ACC112 (cell line): ENCODE measurements around the gene PYGB.
A peak's percentile ranks its signal among the peaks of the same experiment; 100 is the strongest.

Experiments used
- H2AFZ ChIP-seq: fragments of 200-600 bp; sonication (generic); one replicate; pipeline ENCODE4 v1.6.0; 2017; ENCODE audit warnings: antibody characterized with exemption, low read length; ENCODE audit not compliant: unreplicated experiment
- H3K27ac ChIP-seq: fragments of 200-600 bp; sonication (generic); 2 replicates; pipeline ENCODE4 v1.5.1; 2014; ENCODE audit warnings: low read depth, mild to moderate bottlenecking, antibody characterized with exemption, low read length, moderate library complexity
- H3K27me3 ChIP-seq: fragments of 200-600 bp; sonication (generic); 2 replicates; pipeline ENCODE4 v1.6.1; 2014; ENCODE audit warnings: mild to moderate bottlenecking, antibody characterized with exemption, low read length, moderate library complexity, mixed read lengths; ENCODE audit not compliant: insufficient read depth
- H3K36me3 ChIP-seq: fragments of 200-600 bp; sonication (generic); 2 replicates; pipeline ENCODE4 v1.6.1; 2016; ENCODE audit warnings: mild to moderate bottlenecking, antibody characterized with exemption, low read length, moderate library complexity, mixed read lengths; ENCODE audit not compliant: insufficient read depth
- H3K4me1 ChIP-seq: fragments of 200-600 bp; sonication (generic); one replicate; pipeline ENCODE4 v1.6.1; 2016; ENCODE audit warnings: low read length, mixed read lengths; ENCODE audit not compliant: insufficient read depth, unreplicated experiment, control insufficient read depth
- H3K4me3 ChIP-seq: fragments of 200-600 bp; sonication (generic); 2 replicates; pipeline ENCODE4 v1.5.1; 2014; ENCODE audit warnings: mild to moderate bottlenecking, low read depth, low read length
- H3K79me2 ChIP-seq: fragments of 200-600 bp; sonication (generic); one replicate; pipeline ENCODE4 v1.6.0; 2016; ENCODE audit warnings: low read length; ENCODE audit not compliant: control insufficient read depth, unreplicated experiment, insufficient read depth

Gene PYGB

DNA sequence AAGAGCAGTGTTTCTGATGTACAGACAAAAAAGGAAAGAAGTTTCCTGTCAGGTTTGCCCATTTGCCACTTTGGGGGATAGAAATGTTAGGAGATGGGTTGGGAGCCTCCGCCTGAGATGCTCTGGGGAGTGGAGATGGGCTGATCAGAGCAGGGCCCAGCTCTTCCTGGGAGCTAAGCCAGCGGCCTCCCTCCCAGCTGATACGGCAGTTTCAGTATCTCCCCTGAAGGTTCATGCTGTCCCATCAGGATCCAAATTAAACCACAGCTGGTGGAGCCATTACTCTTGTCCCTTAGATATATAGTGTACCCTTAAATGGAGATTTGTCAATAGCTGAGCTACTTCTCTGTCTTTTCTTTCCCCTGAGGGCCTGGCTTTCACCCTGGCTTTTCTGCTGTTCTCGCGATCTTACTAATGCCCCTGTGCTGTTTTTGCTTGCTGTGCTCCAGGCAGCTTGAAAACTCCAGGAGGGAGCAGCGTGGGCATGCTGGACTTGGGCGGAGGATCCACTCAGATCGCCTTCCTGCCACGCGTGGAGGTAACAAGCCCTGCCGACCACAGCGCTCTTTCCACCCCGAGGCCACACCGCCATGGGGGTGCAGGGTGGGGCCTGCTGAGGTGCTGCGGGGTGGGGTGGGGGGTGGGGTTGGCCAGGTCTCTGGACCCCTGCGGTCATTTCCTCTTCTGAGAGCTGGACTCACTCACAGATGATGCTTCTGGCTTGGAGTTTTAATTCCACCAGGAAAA, 31.5 kb upstream of the PYGB start:
- Histone ChIP-seq H3K4me1 (no peaks in the 10 kb centered on the region), H3K27ac (no peak overlapping the region), H3K27me3 (no peaks in the 10 kb centered on the region), H2AFZ (no peak overlapping the region), H3K79me2 (no peaks in the 10 kb centered on the region), H3K4me3 (no peak overlapping the region), H3K36me3 (peaks cover 5% of the 10 kb centered on the region; the same call in 1 of the 2 replicates)

DNA sequence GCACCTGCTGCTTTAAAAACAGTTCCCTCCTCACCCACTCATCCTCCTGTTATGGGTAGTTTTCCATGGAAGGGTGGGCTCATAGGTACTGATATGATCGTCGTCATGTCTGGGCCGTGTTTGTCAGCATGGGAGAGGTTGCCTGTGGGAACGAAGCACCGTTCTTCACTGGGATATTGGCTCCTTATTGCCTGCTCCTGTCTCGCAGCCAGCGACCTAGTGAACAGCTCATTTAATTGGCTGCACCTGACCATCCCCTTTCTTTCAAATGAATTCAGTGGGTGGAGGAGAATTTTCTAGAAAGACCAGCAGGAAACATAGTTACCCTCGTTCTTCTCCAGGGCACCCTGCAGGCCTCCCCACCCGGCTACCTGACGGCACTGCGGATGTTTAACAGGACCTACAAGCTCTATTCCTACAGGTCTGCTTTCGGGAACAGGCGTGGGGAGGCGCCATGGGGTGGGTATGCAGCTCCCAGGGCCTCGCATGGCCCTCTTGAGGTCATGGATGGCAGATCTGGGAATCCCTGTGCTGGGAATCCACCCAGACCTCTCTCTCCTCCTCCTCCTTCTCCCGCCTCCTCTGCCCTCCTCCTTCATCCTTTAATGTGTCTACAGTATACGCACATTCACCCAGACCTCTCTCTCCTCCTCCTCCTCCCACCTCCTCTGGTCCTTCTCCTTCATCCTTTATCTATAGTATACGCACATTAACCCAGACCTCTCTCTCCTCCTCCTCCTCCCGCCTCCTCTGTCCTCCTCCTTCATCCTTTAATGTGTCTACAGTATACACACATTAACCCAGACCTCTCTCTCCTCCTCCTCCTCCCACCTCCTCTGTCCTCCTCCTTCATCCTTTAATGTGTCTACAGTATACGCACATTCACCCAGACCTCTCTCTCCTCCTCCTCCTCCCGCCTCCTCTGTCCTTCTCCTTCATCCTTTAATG, 30.4 kb upstream of the PYGB start:
- no peak overlapping the region for H3K27ac ChIP-seq
- no peaks in the 10 kb centered on the region for H3K79me2 ChIP-seq
- no peak overlapping the region for H3K4me3 ChIP-seq
- H3K4me1 ChIP-seq: peaks cover 2% of the 10 kb centered on the region
- H2AFZ ChIP-seq: no peak overlapping the region
- peaks cover 5% of the 10 kb centered on the region; the same call in 1 of the 2 replicates for H3K36me3 ChIP-seq
- H3K27me3 ChIP-seq: no peaks in the 10 kb centered on the region

GRCh38 chr20:25218109-25218486, 29.8 kb upstream of the PYGB start:
- H3K27ac ChIP-seq: no peak overlapping the region
- H3K36me3 ChIP-seq: peaks cover 5% of the 10 kb centered on the region; the same call in 1 of the 2 replicates
- H2AFZ ChIP-seq: no peak overlapping the region
- no peaks in the 10 kb centered on the region for H3K79me2 ChIP-seq
- H3K27me3 ChIP-seq: no peaks in the 10 kb centered on the region
- H3K4me3 ChIP-seq: no peak overlapping the region
- H3K4me1 ChIP-seq: peaks cover 8% of the 10 kb centered on the region

DNA sequence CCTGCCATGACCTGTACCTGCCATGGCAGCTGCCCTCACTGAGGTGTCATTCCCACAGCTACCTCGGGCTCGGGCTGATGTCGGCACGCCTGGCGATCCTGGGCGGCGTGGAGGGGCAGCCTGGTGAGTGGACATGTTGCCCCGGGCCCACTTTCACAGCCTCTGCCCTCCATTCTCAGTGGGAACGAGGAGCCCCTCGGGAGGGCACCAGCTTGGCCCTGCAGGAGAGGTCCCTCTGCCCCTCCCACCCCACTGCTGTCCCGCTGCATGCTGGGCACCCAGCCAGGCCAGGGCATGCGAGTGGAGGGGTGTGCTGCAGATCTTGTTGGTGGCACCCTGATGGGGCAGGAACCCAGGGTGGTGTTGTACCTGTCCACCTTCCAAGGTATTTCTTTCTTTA, 29.4 kb upstream of the PYGB start:
- Histone ChIP-seq H3K4me3 (no peak overlapping the region), H2AFZ (no peak overlapping the region), H3K36me3 (peaks cover 5% of the 10 kb centered on the region; the same call in 1 of the 2 replicates), H3K79me2 (no peaks in the 10 kb centered on the region), H3K27ac (no peak overlapping the region), H3K27me3 (no peaks in the 10 kb centered on the region), H3K4me1 (peaks cover 11% of the 10 kb centered on the region)

DNA sequence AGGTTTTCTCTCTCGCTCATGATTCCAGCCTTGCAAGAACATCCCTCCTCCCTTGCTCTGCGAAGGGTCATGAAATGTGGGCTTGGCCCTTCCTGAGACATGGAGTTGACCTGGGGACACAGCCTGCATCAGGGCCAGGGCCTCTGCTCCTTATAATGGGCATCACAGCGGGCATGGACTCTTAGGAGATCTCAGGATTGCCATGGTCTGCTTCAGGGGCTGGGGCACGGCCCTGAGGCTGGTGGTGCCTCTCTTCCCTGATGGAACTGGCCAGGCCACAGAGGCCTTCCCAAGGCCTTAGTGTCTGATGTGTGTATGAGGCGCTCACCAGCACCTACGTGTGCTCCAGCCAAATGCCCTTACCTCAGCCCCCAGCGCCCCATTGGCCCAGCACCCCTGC, 28.5 kb upstream of the PYGB start:
- H2AFZ ChIP-seq: no peak overlapping the region
- H3K27ac ChIP-seq: no peak overlapping the region
- H3K36me3 ChIP-seq: peaks cover 5% of the 10 kb centered on the region; the same call in 1 of the 2 replicates

DNA sequence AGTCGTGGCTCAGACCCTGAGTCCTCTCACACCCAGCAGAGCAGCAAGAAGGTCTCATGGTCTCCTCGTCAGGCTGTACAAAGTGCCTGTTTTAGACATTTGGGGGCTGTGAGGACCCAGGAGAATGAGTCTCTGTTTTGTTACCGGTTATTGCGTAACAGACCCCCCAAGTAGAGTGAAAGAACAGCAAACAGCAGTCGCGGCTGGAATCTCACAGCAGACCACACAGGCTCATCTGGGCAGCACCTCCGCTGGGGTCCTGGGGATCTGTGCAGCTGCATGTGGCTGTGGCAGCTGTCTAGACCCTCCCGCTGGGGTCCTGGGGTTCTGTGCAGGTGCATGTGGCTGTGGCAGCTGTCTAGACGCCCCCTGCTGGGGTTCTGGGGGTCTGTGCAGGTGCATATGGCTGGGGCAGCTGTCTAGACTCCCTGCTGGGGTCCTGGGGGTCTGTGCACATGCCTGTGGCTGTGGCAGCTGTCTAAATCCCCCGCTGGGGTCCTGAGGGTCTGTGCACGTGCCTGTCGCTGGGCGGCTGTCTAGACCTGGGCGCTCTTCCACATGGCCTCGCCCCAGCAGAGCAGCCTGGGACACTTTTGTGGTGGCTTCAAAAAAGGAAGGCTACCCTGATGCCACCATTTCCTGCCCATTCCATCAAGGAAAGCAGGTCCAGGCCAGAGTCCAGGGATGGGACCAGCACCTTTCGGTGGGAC, 27.7 kb upstream of the PYGB start:
- Histone ChIP-seq H3K27me3 (no peaks in the 10 kb centered on the region), H3K27ac (no peak overlapping the region), H3K36me3 (peaks cover 2% of the 10 kb centered on the region; the same call in 1 of the 2 replicates), H3K4me1 (peaks cover 20% of the 10 kb centered on the region), H2AFZ (no peak overlapping the region), H3K79me2 (no peaks in the 10 kb centered on the region), H3K4me3 (no peak overlapping the region)

More for the DNA sequence above, 28.5 kb upstream of the PYGB start:
- H3K4me1 ChIP-seq: peaks cover 20% of the 10 kb centered on the region
- no peaks in the 10 kb centered on the region for H3K27me3 ChIP-seq
- H3K4me3 ChIP-seq: no peak overlapping the region
- no peaks in the 10 kb centered on the region for H3K79me2 ChIP-seq

DNA sequence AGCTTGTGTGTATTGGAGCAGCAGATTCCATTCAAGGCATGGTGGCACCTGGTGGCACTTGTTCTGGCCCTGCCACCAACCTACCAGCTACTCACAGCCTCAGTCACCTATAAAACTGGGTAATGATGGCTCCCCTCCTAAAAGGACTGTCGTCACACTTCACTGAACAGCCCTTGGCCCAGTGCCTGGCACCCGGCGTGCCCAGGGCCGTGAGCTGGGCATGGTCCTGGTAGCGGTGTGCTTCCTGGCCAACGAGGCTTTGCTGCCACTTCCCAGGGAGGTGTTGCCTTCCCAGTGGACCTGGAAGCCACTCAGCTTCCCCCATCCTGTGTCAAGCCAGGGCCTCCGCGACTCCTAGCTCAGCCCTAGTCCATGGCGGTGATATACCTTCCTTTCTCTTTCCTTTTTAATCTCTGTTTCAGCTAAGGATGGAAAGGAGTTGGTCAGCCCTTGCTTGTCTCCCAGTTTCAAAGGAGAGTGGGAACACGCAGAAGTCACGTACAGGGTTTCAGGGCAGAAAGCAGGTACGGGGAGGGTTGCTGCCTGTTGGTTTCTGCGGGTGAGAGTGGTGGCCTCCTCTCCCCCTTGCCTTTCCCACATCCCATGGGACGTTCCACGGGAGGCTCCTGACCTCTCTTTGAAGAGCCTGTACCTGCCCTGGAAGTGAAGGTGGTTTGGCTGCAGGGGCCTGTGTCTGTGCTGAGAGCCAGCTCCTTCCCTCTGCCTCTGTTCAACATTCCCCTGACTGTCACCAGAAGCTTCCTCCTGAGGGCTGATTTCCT, 26.9 kb upstream of the PYGB start:
- H2AFZ ChIP-seq: no peak overlapping the region
- no peak overlapping the region for H3K27ac ChIP-seq
- no peaks in the 10 kb centered on the region for H3K27me3 ChIP-seq
- no peaks in the 10 kb centered on the region for H3K79me2 ChIP-seq
- H3K4me1 ChIP-seq: peaks cover 20% of the 10 kb centered on the region
- no peaks in the 10 kb centered on the region for H3K36me3 ChIP-seq
- no peak overlapping the region for H3K4me3 ChIP-seq

GRCh38 chr20:25221592-25222460, 26.1 kb upstream of the PYGB start:
- Histone ChIP-seq H3K4me3 (no peak overlapping the region), H2AFZ (no peak overlapping the region), H3K4me1 (peaks cover 22% of the 10 kb centered on the region), H3K36me3 (no peaks in the 10 kb centered on the region), H3K27me3 (no peaks in the 10 kb centered on the region), H3K79me2 (no peaks in the 10 kb centered on the region), H3K27ac (peak overlapping the region; percentile 96)

DNA sequence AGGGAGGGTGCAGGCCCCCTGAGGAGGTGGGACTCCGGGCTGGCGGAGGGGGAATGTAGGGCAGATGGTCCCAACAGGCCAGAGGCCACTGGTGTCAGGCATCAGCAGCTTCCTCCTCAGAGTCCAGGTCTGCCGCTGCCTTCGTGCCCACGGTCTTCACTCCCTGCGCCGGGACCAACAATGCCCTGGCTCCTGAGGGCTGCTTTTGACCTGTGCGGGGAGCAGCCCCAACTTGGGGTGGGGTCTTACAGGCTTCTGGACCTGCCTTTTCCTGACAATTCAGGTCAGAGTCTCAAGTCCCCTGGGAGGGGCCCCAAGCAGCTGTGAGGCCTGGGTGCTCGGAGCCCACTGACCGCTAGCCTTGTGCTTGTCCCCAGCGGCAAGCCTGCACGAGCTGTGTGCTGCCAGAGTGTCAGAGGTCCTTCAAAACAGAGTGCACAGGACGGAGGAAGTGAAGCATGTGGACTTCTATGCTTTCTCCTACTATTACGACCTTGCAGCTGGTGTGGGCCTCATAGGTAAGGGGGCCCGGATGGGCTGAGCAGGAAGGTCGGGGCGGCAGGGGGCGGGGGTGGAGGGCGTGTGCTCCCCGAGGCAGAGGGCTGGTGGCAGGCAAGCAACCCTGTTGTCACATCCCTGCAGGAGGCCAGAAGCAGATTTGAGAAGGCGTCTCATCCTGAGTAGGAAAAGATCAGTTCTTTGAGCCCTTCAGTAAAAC, 25.3 kb upstream of the PYGB start:
- Histone ChIP-seq H3K36me3 (no peaks in the 10 kb centered on the region), H2AFZ (no peak overlapping the region), H3K4me3 (no peak overlapping the region), H3K79me2 (no peaks in the 10 kb centered on the region), H3K4me1 (peaks cover 30% of the 10 kb centered on the region), H3K27me3 (no peaks in the 10 kb centered on the region), H3K27ac (peak overlapping the region; percentile 96)
